B cell (primary cell): ENCODE measurements around the gene MS4A3. TPM values are rescaled to one million over a fixed set of nuclear protein-coding genes. Genes with fewer than 3 reads are reported as not detected.
"Not testable (repeated sequence)": the region's sequence is repeated elsewhere in the genome, so short reads cannot be mapped to it uniquely, and the experiment has no call there.

Source experiments
- ATAC-seq: fragments of 200-7000 bp; cut with Tn5 transposase; one replicate; pipeline ENCODE4 v1.10.0; 2021; ENCODE audit warnings: low read depth, mild to moderate bottlenecking, moderate number of reproducible peaks, moderate library complexity
- CTCF ChIA-PET: fragments of 350-600 bp; sonication (Branson Sonifier 250); formaldehyde crosslinking; loops from one replicate; lab custom pipeline; 2021; ENCODE audit warnings: antibody characterized with exemption, inconsistent platforms; lab: Charles Lee
- POLR2A ChIA-PET: fragments of 350-600 bp; sonication (Branson Sonifier 250); formaldehyde crosslinking; loops from one replicate; lab custom pipeline; 2021; ENCODE audit warnings: antibody characterized with exemption; lab: Charles Lee
- DNase-seq: peaks from one replicate; pipeline ENCODE4 v3.0.0; 2013
- H2AFZ ChIP-seq: 2 replicates; pipeline ENCODE4 v1.6.1; 2012; ENCODE audit warnings: mild to moderate bottlenecking, low read depth, low read length; ENCODE audit not compliant: insufficient read depth, poor library complexity, severe bottlenecking
- H3K27ac ChIP-seq, 2 donors: 1 replicate in 1 of 2; 2 replicates in 1 of 2; pipeline ENCODE4 v1.5.1; 2012 to 2013; ENCODE audit warnings: low read length in 2 of 2, mild to moderate bottlenecking in 2 of 2, moderate library complexity in 1 of 2
- H3K27me3 ChIP-seq, 4 experiments: fragments of 200-600 bp in 1 of 4; sonication (generic) in 1 of 4; replicated peaks in 1 of 4; 1 replicate in 2 of 4; 2 replicates in 2 of 4; pipeline versions ENCODE4 v1.6.1 to v1.7.0; 2013 to 2016; ENCODE audit warnings: low read length in 3 of 4, mild to moderate bottlenecking in 2 of 4, mixed read lengths in 1 of 4, moderate library complexity in 1 of 4; ENCODE audit not compliant: insufficient read depth in 4 of 4, control insufficient read depth in 3 of 4; ENCODE audit errors: control extremely low read depth in 1 of 4
- H3K36me3 ChIP-seq, 2 experiments: replicated peaks in 1 of 2; 1 replicate in 1 of 2; 2 replicates in 1 of 2; pipeline versions ENCODE4 v1.6.1 to v1.7.1; 2013; ENCODE audit warnings: low read length in 1 of 2; ENCODE audit not compliant: insufficient read depth in 2 of 2, control insufficient read depth in 1 of 2; ENCODE audit errors: control extremely low read depth in 1 of 2, extremely low read depth in 1 of 2
- H3K4me1 ChIP-seq, 2 donors: fragments of 200-600 bp in 1 of 2; sonication (generic) in 1 of 2; 1 replicate in 1 of 2; 2 replicates in 1 of 2; pipeline versions ENCODE4 v1.5.1 to v1.6.1; 2013 to 2017; ENCODE audit warnings: low read length in 2 of 2; ENCODE audit not compliant: control insufficient read depth in 2 of 2, insufficient read depth in 2 of 2
- H3K4me2 ChIP-seq: replicated peaks from 2 replicates; pipeline ENCODE3; 2012; ENCODE audit warnings: mild to moderate bottlenecking, low read depth, low read length; ENCODE audit not compliant: poor library complexity, severe bottlenecking
- H3K4me3 ChIP-seq, 5 experiments: fragments of 200-600 bp in 1 of 5; sonication (generic) in 1 of 5; 1 replicate in 3 of 5; 2 replicates in 2 of 5; pipeline versions ENCODE4 v1.5.1 to v1.7.0; 2011 to 2016; ENCODE audit warnings: low read length in 4 of 5, mild to moderate bottlenecking in 4 of 5, low read depth in 2 of 5, control low read depth in 1 of 5, moderate library complexity in 1 of 5; ENCODE audit not compliant: insufficient read depth in 1 of 5; ENCODE audit errors: control extremely low read depth in 1 of 5, extremely low read depth in 1 of 5
- H3K79me2 ChIP-seq: fragments of 200-600 bp; sonication (generic); one replicate; pipeline ENCODE4 v1.6.0; 2016; ENCODE audit warnings: low read length; ENCODE audit not compliant: control insufficient read depth, insufficient read depth
- H3K9ac ChIP-seq: fragments of 200-600 bp; sonication (generic); 2 replicates; pipeline ENCODE4 v1.6.1; 2017; ENCODE audit warnings: mild to moderate bottlenecking, low read length, moderate library complexity
- H3K9me3 ChIP-seq, 3 donors: one replicate each; pipeline versions ENCODE4 v1.6.1 to v1.7.1; 2013; ENCODE audit warnings: low read length in 2 of 3; ENCODE audit not compliant: control insufficient read depth in 2 of 3, insufficient read depth in 1 of 3; ENCODE audit errors: control extremely low read depth in 1 of 3
- H4K20me1 ChIP-seq: 2 replicates; pipeline ENCODE4 v1.6.0; 2012; ENCODE audit warnings: mild to moderate bottlenecking, low read length; ENCODE audit not compliant: insufficient read depth, control insufficient read depth, poor library complexity, severe bottlenecking
- H3K27ac Mint-ChIP-seq: one replicate; pipeline ENCODE4 v1.8.0; 2021; ENCODE audit warnings: mixed read lengths
- H3K27me3 Mint-ChIP-seq: one replicate; pipeline ENCODE4 v1.8.0; 2021; ENCODE audit warnings: mixed read lengths
- H3K4me1 Mint-ChIP-seq: one replicate; pipeline ENCODE4 v1.8.0; 2021; ENCODE audit warnings: mixed read lengths
- H3K4me3 Mint-ChIP-seq: one replicate; pipeline ENCODE4 v1.8.0; 2021; ENCODE audit warnings: mixed read lengths
- H3K9me3 Mint-ChIP-seq: one replicate; pipeline ENCODE4 v1.8.0; 2022; ENCODE audit warnings: mixed read lengths; ENCODE audit not compliant: insufficient read depth
- WGBS: methylation state at CpG from one replicate; pipeline ENCODE4 v1.1.5; 2013; ENCODE audit warnings: missing lambda C conversion rate; ENCODE audit not compliant: insufficient coverage; 5-methylcytosine and 5-hydroxymethylcytosine counted together
- intact Hi-C: fragments of 100-400 bp; cut with micrococcal nuclease; formaldehyde crosslinking; loops from one replicate; pipeline ENCODE4 v1.10.0; 2022
- polyA plus RNA-seq: library from polyadenylated mRNA; depleted of rRNA; stranded (reverse); fragments of >200 nt; gene quantifications from 2 replicates; pipeline ENCODE4 v1.2.3, GENCODE V29; 2012
- total RNA-seq, 2 donors: library from RNA; stranded (reverse); fragments of 120-200 nt in 1 of 2; gene quantifications; 1 replicate in 1 of 2; 2 replicates in 1 of 2; pipeline versions ENCODE4 v1.2.3 to v1.2.4, GENCODE V29; 2013 to 2022

The MS4A3 gene
- total and polyA plus RNA-seq, 2 donors (not counting 1 experiment from before 2014, with no cell fraction given) = not detected

DNA sequence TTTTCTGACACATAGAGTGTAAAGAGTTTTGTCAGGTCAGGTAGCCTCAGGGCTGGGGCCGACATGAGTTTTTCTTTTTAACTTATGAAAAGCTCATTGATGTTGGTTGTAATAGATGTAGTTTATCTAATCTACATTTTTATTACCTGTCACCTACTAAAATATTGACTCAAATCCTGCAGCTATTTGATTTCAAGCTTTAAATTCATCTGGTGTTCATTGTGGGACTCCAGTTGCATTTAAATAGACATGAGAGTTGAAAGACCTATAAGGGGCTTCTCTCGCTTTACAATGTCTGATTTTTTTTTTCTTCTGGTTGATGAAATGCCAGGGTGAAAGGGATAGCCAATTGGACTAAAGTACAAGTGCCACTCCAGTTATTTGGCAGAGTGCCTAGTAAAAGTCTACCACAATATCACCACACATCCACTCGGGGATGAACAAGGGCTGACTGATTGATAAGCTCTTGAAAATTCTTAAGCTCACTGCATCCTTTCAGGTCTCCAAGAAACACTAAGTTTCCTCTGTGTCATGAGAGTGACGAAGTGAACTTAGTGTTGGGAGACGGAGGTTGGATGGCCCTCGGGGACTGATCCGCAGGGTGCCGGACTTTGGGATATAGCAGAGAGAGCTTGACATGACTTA lies 48.1 kb downstream of the MS4A3 start:
- H3K4me3 Mint-ChIP-seq, H2AFZ ChIP-seq, intact Hi-C loops, H3K4me3 ChIP-seq, ATAC-seq, H4K20me1 ChIP-seq, H3K27ac Mint-ChIP-seq, H3K27me3 Mint-ChIP-seq, H3K4me1 ChIP-seq, H3K27me3 ChIP-seq, POLR2A ChIA-PET, H3K4me2 ChIP-seq, CTCF ChIA-PET, H3K27ac ChIP-seq, DNase-seq, H3K9me3 Mint-ChIP-seq, H3K9me3 ChIP-seq, H3K79me2 ChIP-seq, H3K9ac ChIP-seq, H3K36me3 ChIP-seq: not testable (repeated sequence)
- peaks cover 16% of the 10 kb centered on the region for H3K4me1 Mint-ChIP-seq
- WGBS = 70% methylated on average over 2 of the region's 8 CpGs

GRCh38 chr11:60108631-60109030 lies 52.2 kb downstream of the MS4A3 start:
- POLR2A ChIA-PET, DNase-seq, H3K4me1 Mint-ChIP-seq, H3K36me3 ChIP-seq, H3K27ac Mint-ChIP-seq, H3K9me3 ChIP-seq, H3K4me3 Mint-ChIP-seq, H2AFZ ChIP-seq, H3K27ac ChIP-seq, H3K4me1 ChIP-seq, H4K20me1 ChIP-seq, H3K9me3 Mint-ChIP-seq, H3K27me3 ChIP-seq, H3K9ac ChIP-seq, H3K4me2 ChIP-seq, ATAC-seq, CTCF ChIA-PET, H3K79me2 ChIP-seq, intact Hi-C loops, H3K4me3 ChIP-seq: not testable (repeated sequence)
- H3K27me3 Mint-ChIP-seq = peaks cover 14% of the 10 kb centered on the region
- 95% methylated on average over 2 of the region's 5 CpGs for WGBS
